Upper lobe of left lung (tissue), 6 donors: ENCODE results near the gene TPO. TPM values are rescaled to one million over a fixed set of nuclear protein-coding genes. Genes with fewer than 3 reads are reported as not detected.

Source experiments
- ATAC-seq, 2 donors: fragments of 200-7000 bp; cut with Tn5 transposase; one replicate each; pipeline ENCODE4 v1.9.1; 2022; ENCODE audit warnings: mild to moderate bottlenecking in 2 of 2, moderate library complexity in 2 of 2; ENCODE audit not compliant: low FRiP score in 2 of 2
- DNase-seq, 2 donors: peaks; one replicate each; pipeline ENCODE4 v3.0.0-alpha.2; 2019 to 2020
- H3K27ac ChIP-seq, 4 donors: fragments of 200-600 bp; sonication (generic); one replicate each; pipeline ENCODE4 v1.5.1; 2016 to 2019
- H3K27me3 ChIP-seq, 4 donors: fragments of 200-600 bp; sonication (generic); one replicate each; pipeline ENCODE4 v1.5.1; 2017 to 2019
- H3K36me3 ChIP-seq, 4 donors: fragments of 200-600 bp; sonication (generic); one replicate each; pipeline ENCODE4 v1.5.1; 2016 to 2019
- H3K4me1 ChIP-seq, 4 donors: fragments of 200-600 bp; sonication (generic); one replicate each; pipeline ENCODE4 v1.5.1; 2018 to 2019
- H3K4me3 ChIP-seq, 4 donors: fragments of 200-600 bp; sonication (generic); one replicate each; pipeline ENCODE4 v1.5.1; 2017 to 2019; ENCODE audit warnings: mild to moderate bottlenecking in 2 of 4, moderate library complexity in 1 of 4
- H3K9me3 ChIP-seq, 4 donors: fragments of 200-600 bp; sonication (generic); one replicate each; pipeline ENCODE4 v1.5.1; 2018 to 2019
- CTCF ChIP-seq, 6 experiments: fragments of 450-650 bp in 4 of 6; fragments of 200-600 bp in 2 of 6; sonication (generic) in 2 of 6; IDR thresholded peaks; one replicate each; pipeline ENCODE4 v1.5.1; 2016 to 2019; ENCODE audit warnings: antibody characterized with exemption in 6 of 6
- EP300 ChIP-seq, 4 donors: sonication (generic); formaldehyde crosslinking; IDR thresholded peaks; one replicate each; pipeline ENCODE4 v1.5.1; 2017; ENCODE audit warnings: antibody characterized with exemption in 4 of 4, control low read depth in 2 of 4
- POLR2A ChIP-seq, 4 donors: fragments of 450-650 bp; IDR thresholded peaks; one replicate each; pipeline ENCODE4 v1.5.1; 2016 to 2017; ENCODE audit warnings: antibody characterized with exemption in 4 of 4, mild to moderate bottlenecking in 2 of 4
- POLR2AphosphoS5 ChIP-seq, 2 donors: sonication (generic); formaldehyde crosslinking; IDR thresholded peaks; one replicate each; pipeline ENCODE4 v1.5.1; 2017; ENCODE audit warnings: antibody characterized with exemption in 2 of 2
- WGBS, 2 donors: methylation state at CpG; one replicate each; pipeline ENCODE4 v1.1.5; 2017 to 2018; 5-methylcytosine and 5-hydroxymethylcytosine counted together
- total RNA-seq, 6 donors: library from RNA; depleted of rRNA in 4 of 6; stranded (reverse); fragments of >200 nt in 4 of 6; gene quantifications; one replicate each; pipeline versions ENCODE4 v1.1.0 to v1.2.1, GENCODE V29; 2016 to 2021
- donor health status: DM: no; HTN: no; CAD: no; lungs with moderate emphysema.
- donor health status: DM: no; HTN: yes; CAD: no; lungs with severe emphysema.

Gene TPO
- total RNA-seq, 6 donors from 2014 or later, result 0.06 to 0.39 TPM; not detected in 4

DNA sequence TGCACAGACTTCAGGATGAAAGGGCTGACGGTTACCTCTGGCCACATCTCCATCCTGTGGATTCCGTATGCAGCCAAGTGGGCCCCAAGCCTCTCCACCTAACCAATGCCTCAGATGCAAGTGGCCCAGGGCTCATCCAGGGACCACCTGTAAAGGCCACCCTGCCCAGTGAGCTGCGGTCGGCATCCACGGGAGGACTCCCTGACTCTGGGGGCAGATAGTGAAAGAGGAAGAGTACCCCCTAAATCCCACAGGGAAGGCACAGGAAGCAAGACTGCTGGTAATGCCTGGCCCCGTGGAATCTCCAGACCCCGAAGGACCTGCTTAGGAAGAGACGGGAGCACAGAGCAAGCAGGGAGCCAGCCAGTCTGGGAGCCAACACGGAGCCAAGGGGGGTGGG lies 11.2 kb upstream of the TPO start:
- Histone ChIP-seq H3K27ac (no peak overlapping the region), H3K9me3 (no peaks in the 10 kb centered on the region), H3K4me3 (no peak overlapping the region), H3K4me1 (no peaks in the 10 kb centered on the region), H3K36me3 (no peaks in the 10 kb centered on the region), H3K27me3 (no peaks in the 10 kb centered on the region)
- DNase-seq (no peak), ATAC-seq (no peak)
- WGBS, 2 donors, result 84 to 87% methylated on average over 7 to 9 of the region's 9 CpGs
- TF ChIP-seq POLR2AphosphoS5 (IDR thresholded peaks at IDR 0.05) (no peak), EP300 (IDR thresholded peaks at IDR 0.05) (no peak), CTCF (IDR thresholded peaks at IDR 0.05) (no peak), POLR2A (IDR thresholded peaks at IDR 0.05) (no peak)

DNA sequence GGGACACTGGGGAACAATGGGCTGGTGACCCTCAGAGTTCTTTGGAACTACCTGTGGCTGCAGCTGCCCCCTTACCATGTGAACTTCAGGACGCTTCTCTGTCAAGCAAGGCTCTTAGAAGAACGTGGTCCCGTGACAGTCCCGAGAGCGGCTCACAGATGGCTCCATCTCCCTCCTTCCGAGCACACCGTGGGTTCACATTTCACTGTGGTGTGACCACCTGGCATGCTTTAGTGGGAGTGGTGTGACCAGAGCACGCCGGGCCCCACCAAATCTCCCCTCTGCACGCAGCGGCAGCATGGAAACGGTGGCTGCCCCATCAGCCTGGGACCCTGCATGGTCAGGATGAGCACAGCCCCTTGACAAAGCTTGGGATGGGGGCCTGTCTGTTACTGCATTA lies 9.7 kb upstream of the TPO start:
- WGBS, 2 donors, result 89% methylated on average over 12 of the region's 12 CpGs; no CpG with 5 or more reads in 1 of the 2 donors
- no peaks in the 10 kb centered on the region for H3K4me1 ChIP-seq
- H3K9me3 ChIP-seq, result no peaks in the 10 kb centered on the region
- no peak for TF ChIP-seq POLR2AphosphoS5 (IDR thresholded peaks at IDR 0.05)
- TF ChIP-seq POLR2A (IDR thresholded peaks at IDR 0.05), result no peak
- no peak for TF ChIP-seq EP300 (IDR thresholded peaks at IDR 0.05)
- TF ChIP-seq CTCF (IDR thresholded peaks at IDR 0.05), result no peak
- no peak overlapping the region for H3K4me3 ChIP-seq
- no peak for DNase-seq
- no peaks in the 10 kb centered on the region for H3K36me3 ChIP-seq
- H3K27ac ChIP-seq, result no peak overlapping the region
- no peaks in the 10 kb centered on the region for H3K27me3 ChIP-seq
- peak in 1 of 2 donors; percentile 48 for ATAC-seq

DNA sequence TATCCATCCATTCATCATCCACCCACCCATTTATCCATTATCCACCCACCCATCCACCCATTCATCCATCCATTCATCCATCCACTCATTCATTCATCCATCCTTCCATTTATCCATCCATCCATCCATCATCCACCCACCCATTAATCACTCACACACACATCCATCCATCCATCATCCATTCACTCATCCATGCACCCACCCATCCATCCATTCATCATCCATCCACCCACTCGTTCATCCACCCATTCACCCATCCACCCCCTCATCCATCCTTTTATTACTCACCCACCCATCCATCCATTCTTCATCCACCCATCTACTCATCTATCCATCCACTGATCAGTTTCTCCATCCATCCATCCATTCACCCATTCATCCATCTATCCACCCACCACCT lies 8.1 kb upstream of the TPO start:
- H3K27ac ChIP-seq, result no peak overlapping the region
- no peaks in the 10 kb centered on the region for H3K9me3 ChIP-seq
- ATAC-seq (no peak), DNase-seq (no peak)
- no peaks in the 10 kb centered on the region for H3K27me3 ChIP-seq
- H3K4me1 ChIP-seq, result no peaks in the 10 kb centered on the region
- WGBS, 2 donors, result 81 to 92% methylated on average over 1 of the region's 1 CpG
- TF ChIP-seq POLR2A (IDR thresholded peaks at IDR 0.05), result no peak
- TF ChIP-seq CTCF (IDR thresholded peaks at IDR 0.05), result no peak
- TF ChIP-seq EP300 (IDR thresholded peaks at IDR 0.05), result no peak
- no peak for TF ChIP-seq POLR2AphosphoS5 (IDR thresholded peaks at IDR 0.05)
- no peak overlapping the region for H3K4me3 ChIP-seq
- H3K36me3 ChIP-seq, result no peaks in the 10 kb centered on the region

DNA sequence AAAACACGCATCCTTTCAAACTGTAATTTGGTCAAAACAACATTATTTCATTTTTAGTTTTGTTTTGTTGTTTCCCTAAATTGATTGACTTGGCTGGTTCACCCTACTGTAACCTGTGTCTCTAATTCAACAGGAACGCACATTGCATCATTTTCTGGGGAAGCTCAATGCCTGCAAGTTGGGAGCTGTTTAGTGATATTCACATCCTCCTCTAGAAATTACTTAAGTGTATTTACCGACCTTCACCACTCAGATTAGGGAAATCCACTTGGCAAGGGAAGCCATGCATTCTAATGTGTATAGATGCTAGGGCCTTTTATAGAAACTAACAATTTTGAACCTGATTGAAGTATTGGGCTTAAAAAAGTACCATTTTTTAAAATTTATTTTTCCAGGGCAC lies 7.3 kb upstream of the TPO start:
- no peaks in the 10 kb centered on the region for H3K27me3 ChIP-seq
- no peaks in the 10 kb centered on the region for H3K36me3 ChIP-seq
- TF ChIP-seq POLR2A (IDR thresholded peaks at IDR 0.05) (no peak), EP300 (IDR thresholded peaks at IDR 0.05) (no peak), POLR2AphosphoS5 (IDR thresholded peaks at IDR 0.05) (no peak), CTCF (IDR thresholded peaks at IDR 0.05) (no peak)
- ATAC-seq (no peak), DNase-seq (no peak)
- WGBS, 2 donors, result 74 to 79% methylated on average over 3 of the region's 3 CpGs
- no peak overlapping the region for H3K27ac ChIP-seq
- no peaks in the 10 kb centered on the region for H3K4me1 ChIP-seq
- no peak overlapping the region for H3K4me3 ChIP-seq
- no peaks in the 10 kb centered on the region for H3K9me3 ChIP-seq

GRCh38 chr2:1406434-1406833 lies 6.8 kb upstream of the TPO start:
- WGBS, 2 donors, result 74 to 75% methylated on average over 2 of the region's 2 CpGs
- ATAC-seq (no peak), DNase-seq (no peak)
- no peak overlapping the region for H3K27ac ChIP-seq
- no peak for TF ChIP-seq POLR2AphosphoS5 (IDR thresholded peaks at IDR 0.05)
- no peaks in the 10 kb centered on the region for H3K27me3 ChIP-seq
- no peaks in the 10 kb centered on the region for H3K4me1 ChIP-seq
- H3K36me3 ChIP-seq, result no peaks in the 10 kb centered on the region
- H3K4me3 ChIP-seq, result no peak overlapping the region
- no peaks in the 10 kb centered on the region for H3K9me3 ChIP-seq
